KMS-11 (cell line): Measurements from ENCODE around the gene TNS2.

Experiments
- H2AFZ ChIP-seq: fragments of 200-600 bp; sonication (generic); 2 replicates; pipeline ENCODE4 v1.6.1; 2016; ENCODE audit warnings: antibody characterized with exemption, mixed run types, low read depth
- H3K27ac ChIP-seq: fragments of 200-600 bp; sonication (generic); 2 replicates; pipeline ENCODE4 v1.6.1; 2016; ENCODE audit warnings: mild to moderate bottlenecking, mixed run types
- H3K27me3 ChIP-seq: fragments of 200-600 bp; sonication (generic); 2 replicates; pipeline ENCODE4 v1.6.1; 2017; ENCODE audit warnings: mild to moderate bottlenecking, low read depth, mixed run types, moderate library complexity; ENCODE audit not compliant: insufficient read depth
- H3K36me3 ChIP-seq: fragments of 200-600 bp; sonication (generic); 2 replicates; pipeline ENCODE4 v1.6.1; 2017; ENCODE audit warnings: mild to moderate bottlenecking, mixed run types; ENCODE audit not compliant: insufficient read depth
- H3K4me1 ChIP-seq: fragments of 200-600 bp; sonication (generic); 2 replicates; pipeline ENCODE4 v1.6.1; 2016; ENCODE audit warnings: mild to moderate bottlenecking, low read depth, mixed run types; ENCODE audit not compliant: poor library complexity, severe bottlenecking
- H3K4me2 ChIP-seq: fragments of 200-600 bp; sonication (generic); 2 replicates; pipeline ENCODE4 v1.7.0; 2016; ENCODE audit warnings: mild to moderate bottlenecking, mixed run types
- H3K4me3 ChIP-seq: fragments of 200-600 bp; sonication (generic); IDR thresholded peaks from 2 replicates; pipeline ENCODE4 v1.6.1; 2017; ENCODE audit warnings: low read depth, low read length, mixed read lengths; ENCODE audit not compliant: insufficient read depth
- H3K79me2 ChIP-seq: fragments of 200-600 bp; sonication (generic); 2 replicates; pipeline ENCODE4 v1.6.1; 2016; ENCODE audit warnings: low read depth, mixed run types; ENCODE audit not compliant: insufficient read depth
- H3K9ac ChIP-seq: fragments of 200-600 bp; sonication (generic); 2 replicates; pipeline ENCODE4 v1.6.1; 2016; ENCODE audit warnings: mild to moderate bottlenecking, mixed run types
- H4K20me1 ChIP-seq: fragments of 200-600 bp; sonication (generic); 2 replicates; pipeline ENCODE4 v1.6.1; 2016; ENCODE audit warnings: mild to moderate bottlenecking, mixed run types; ENCODE audit not compliant: insufficient read depth
- TF ChIP-seq, protein P1 (sequence below): fragments of 200-600 bp; sonication (generic); conservative IDR thresholded peaks from 2 replicates; pipeline ENCODE4 v1.6.1; 2017; ENCODE audit warnings: low read depth, mild to moderate bottlenecking, antibody characterized with exemption, low read length, moderate library complexity, mixed read lengths

Gene TNS2

DNA sequence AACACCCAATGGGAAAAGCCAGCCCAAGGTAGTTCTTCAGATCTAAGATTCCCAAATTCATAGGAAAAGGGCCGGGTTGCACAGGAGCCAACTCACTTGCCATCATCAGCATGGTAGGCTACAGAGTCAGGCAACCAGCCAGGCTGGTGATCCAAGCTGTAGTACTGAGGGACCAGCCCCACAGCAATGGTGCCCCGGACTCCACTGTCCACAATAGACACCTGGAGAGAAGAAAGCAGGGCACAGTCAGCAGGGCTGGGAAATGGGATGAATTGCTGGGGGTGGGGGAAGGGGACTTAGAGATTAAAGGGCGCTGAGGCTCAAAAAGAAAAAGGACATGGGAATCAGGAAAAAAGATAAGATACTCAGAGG is 25.1 kb downstream of the TNS2 start:
- H4K20me1 ChIP-seq: no peaks in the 10 kb centered on the region
- TF ChIP-seq, protein P1, sequence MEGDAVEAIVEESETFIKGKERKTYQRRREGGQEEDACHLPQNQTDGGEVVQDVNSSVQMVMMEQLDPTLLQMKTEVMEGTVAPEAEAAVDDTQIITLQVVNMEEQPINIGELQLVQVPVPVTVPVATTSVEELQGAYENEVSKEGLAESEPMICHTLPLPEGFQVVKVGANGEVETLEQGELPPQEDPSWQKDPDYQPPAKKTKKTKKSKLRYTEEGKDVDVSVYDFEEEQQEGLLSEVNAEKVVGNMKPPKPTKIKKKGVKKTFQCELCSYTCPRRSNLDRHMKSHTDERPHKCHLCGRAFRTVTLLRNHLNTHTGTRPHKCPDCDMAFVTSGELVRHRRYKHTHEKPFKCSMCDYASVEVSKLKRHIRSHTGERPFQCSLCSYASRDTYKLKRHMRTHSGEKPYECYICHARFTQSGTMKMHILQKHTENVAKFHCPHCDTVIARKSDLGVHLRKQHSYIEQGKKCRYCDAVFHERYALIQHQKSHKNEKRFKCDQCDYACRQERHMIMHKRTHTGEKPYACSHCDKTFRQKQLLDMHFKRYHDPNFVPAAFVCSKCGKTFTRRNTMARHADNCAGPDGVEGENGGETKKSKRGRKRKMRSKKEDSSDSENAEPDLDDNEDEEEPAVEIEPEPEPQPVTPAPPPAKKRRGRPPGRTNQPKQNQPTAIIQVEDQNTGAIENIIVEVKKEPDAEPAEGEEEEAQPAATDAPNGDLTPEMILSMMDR: no peak
- H3K9ac ChIP-seq: no peak overlapping the region
- no peak overlapping the region for H3K4me3 ChIP-seq
- no peak overlapping the region for H3K27ac ChIP-seq
- peaks cover 9% of the 10 kb centered on the region for H3K4me1 ChIP-seq
- no peaks in the 10 kb centered on the region for H3K27me3 ChIP-seq
- peaks cover 7% of the 10 kb centered on the region; the same call in 1 of the 2 replicates for H3K36me3 ChIP-seq
- H2AFZ ChIP-seq: no peak overlapping the region
- H3K4me2 ChIP-seq: no peak overlapping the region
- peaks cover 9% of the 10 kb centered on the region; the same call in 1 of the 2 replicates for H3K79me2 ChIP-seq

DNA sequence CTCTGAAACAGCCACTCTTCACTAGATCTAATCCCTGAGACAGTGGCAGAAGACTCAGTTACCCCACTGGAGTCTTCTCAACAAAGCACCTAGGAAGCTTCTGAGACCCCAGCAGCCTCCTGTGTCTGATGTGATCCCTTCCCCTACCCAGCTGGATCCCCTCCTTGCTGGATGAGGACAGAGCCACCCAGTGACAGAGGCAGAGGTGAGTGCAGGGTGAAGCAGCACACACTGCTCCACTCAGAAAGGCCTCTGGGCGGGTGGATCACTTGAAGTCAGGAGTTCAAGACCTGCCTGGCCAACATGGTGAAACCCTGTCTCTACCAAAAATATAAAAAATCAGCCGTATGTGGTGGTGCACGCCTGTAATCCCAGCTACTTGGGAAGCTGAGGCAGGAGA is 26.6 kb downstream of the TNS2 start:
- no peaks in the 10 kb centered on the region for H3K27me3 ChIP-seq
- H3K79me2 ChIP-seq: peaks cover 9% of the 10 kb centered on the region; the same call in 1 of the 2 replicates
- no peak overlapping the region for H3K4me2 ChIP-seq
- peaks cover 7% of the 10 kb centered on the region; the same call in 1 of the 2 replicates for H3K36me3 ChIP-seq
- TF ChIP-seq, protein P1: no peak
- peaks cover 9% of the 10 kb centered on the region for H3K4me1 ChIP-seq
- no peak overlapping the region for H3K27ac ChIP-seq
- no peak overlapping the region for H3K9ac ChIP-seq
- H4K20me1 ChIP-seq: no peaks in the 10 kb centered on the region
- no peak overlapping the region for H2AFZ ChIP-seq
- no peak overlapping the region for H3K4me3 ChIP-seq

DNA sequence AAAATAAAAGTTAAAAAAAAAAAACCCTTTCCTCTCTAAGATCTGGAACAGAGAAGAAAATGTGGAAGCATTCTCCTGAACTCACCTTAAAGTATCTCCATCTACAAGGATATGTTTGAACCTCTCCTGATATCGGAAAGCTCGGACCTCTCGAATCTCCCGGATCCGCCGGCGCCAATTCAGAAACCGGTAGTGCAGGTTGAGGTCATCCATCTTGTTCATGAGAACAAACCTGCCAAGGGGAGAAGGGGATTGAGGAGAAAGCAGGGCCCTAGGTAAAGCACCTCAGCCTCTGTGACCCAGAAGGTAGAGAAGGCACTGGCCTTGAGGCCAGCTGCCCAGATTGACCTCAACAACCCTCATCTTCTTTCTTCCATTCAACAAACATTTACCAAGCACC is 27.2 kb downstream of the TNS2 start:
- H2AFZ ChIP-seq: no peak overlapping the region
- H4K20me1 ChIP-seq: no peaks in the 10 kb centered on the region
- peaks cover 9% of the 10 kb centered on the region for H3K4me1 ChIP-seq
- no peak overlapping the region for H3K27ac ChIP-seq
- H3K9ac ChIP-seq: no peak overlapping the region
- no peaks in the 10 kb centered on the region for H3K27me3 ChIP-seq
- peaks cover 9% of the 10 kb centered on the region; the same call in 1 of the 2 replicates for H3K79me2 ChIP-seq
- peaks cover 7% of the 10 kb centered on the region; the same call in 1 of the 2 replicates for H3K36me3 ChIP-seq
- no peak overlapping the region for H3K4me3 ChIP-seq
- TF ChIP-seq, protein P1: no peak
- no peak overlapping the region for H3K4me2 ChIP-seq

DNA sequence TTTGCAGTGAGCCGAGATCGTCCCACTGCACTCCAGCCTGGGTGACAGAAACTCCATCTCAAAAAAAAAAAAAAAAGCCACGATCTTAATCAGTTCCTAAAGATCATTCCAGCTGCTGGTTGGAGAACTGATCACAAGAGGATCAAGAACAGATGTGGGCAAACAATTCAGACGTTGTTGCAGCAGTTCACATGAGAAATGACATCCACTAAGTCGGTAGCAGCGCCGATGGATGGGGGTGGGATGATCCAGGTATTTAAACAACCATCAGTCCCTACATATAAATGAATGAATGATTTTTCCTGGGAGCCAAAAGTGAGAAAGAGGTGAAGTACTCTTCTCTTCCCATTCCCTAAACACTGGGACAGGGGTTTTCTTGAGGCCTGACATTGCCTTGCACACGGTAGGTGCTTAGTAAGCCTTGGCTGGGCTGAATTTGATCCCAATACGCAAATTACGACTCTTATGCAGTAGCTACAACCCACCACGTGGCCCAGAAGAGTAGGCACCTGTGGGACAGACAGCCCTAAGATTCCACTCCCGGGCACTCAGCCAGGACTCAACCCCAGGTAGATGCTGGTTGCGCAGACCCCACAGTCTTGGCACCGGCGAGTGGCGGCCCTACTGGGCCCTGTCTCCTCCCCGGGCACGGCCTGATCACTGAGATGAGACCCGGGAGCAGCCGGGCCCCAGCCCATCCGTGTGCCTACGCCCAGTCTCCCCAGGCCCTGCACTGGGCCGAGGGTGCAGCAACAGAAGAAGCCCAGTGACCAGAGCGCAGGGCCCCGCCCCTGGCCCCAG is 28.8 kb downstream of the TNS2 start:
- Histone ChIP-seq H2AFZ (peak overlapping the region; percentile 96), H3K4me2 (peak overlapping the region; percentile 78), H3K27ac (peak overlapping the region; percentile 56)

More for the DNA sequence above, 28.8 kb downstream of the TNS2 start:
- H3K79me2 ChIP-seq: peaks cover 9% of the 10 kb centered on the region; the same call in 1 of the 2 replicates
- H3K9ac ChIP-seq: peak overlapping the region; percentile 65; the same call in 1 of the 2 replicates
- peaks cover 7% of the 10 kb centered on the region; the same call in 1 of the 2 replicates for H3K36me3 ChIP-seq
- H3K4me1 ChIP-seq: peaks cover 9% of the 10 kb centered on the region
- no peak overlapping the region for H3K4me3 ChIP-seq
- TF ChIP-seq, protein P1: 0 out of 2 replicates have a peak, but pooled peaks have one; percentile 9
- H3K27me3 ChIP-seq: no peaks in the 10 kb centered on the region
- H4K20me1 ChIP-seq: no peaks in the 10 kb centered on the region
